C4-2B (cell line): ENCODE results near the gene RBM20.

Source experiments
- CTCF ChIP-seq: fragments of 450-650 bp; conservative IDR thresholded peaks from 2 replicates; pipeline ENCODE4 v1.5.1; 2017; ENCODE audit warnings: mild to moderate bottlenecking
- ZFX ChIP-seq: fragments of 450-650 bp; IDR thresholded peaks from 2 replicates; pipeline ENCODE4 v1.6.1; 2017

- TF ChIP-seq CTCF (no peak), ZFX (no peak)
Measured at GRCh38 chr10:110871298-110872084, 227.4 kb downstream of the RBM20 start, which contains the start of gene PDCD4.
